HG02884 (cell line): ENCODE measurements around the gene SLC37A4.
"Not testable (repeated sequence)": the region's sequence is repeated elsewhere in the genome, so short reads cannot be mapped to it uniquely, and the experiment has no call there.

ENCODE experiments used
- ATAC-seq: cut with Tn5 transposase; IDR thresholded peaks from one replicate; pipeline ENCODE4 v1.9.1; 2021; ENCODE audit warnings: mild to moderate bottlenecking, moderate library complexity; ENCODE audit not compliant: unreplicated experiment

Gene SLC37A4

GRCh38 chr11:119042927-119043326 is 12.2 kb upstream of the SLC37A4 start:
- ATAC-seq = no peak

- no peak for ATAC-seq
Observed at GRCh38 chr11:119041821-119042514, 11.3 kb upstream of the SLC37A4 start.

- not testable (repeated sequence) for ATAC-seq
Observed at GRCh38 chr11:119039471-119039870, 8.8 kb upstream of the SLC37A4 start.

- no peak for ATAC-seq
Observed at GRCh38 chr11:119038884-119039283, 8.2 kb upstream of the SLC37A4 start.

- no peak for ATAC-seq
Observed at GRCh38 chr11:119034813-119035212, 4.1 kb upstream of the SLC37A4 start.

- not testable (repeated sequence) for ATAC-seq
Observed at GRCh38 chr11:119033421-119033820, 2.7 kb upstream of the SLC37A4 start.

DNA sequence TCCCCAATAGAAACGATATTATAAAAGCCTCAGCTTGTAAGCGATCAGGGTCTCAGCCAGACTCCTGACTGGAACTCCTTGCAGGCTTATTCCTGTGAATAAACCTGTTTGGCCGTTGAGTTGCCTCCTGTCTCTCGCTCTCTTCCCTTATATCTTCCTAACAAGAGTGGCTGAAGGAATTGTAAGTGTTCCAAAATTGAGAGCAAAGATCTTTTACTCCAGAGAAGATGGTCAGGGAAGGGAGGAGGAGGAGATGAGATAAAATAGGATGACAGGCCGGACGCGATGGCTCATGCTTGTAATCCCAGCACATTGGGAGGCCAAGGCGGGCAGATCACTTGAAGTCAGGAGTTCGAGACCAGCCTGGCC is 1.2 kb upstream of the SLC37A4 start:
- no peak for ATAC-seq

DNA sequence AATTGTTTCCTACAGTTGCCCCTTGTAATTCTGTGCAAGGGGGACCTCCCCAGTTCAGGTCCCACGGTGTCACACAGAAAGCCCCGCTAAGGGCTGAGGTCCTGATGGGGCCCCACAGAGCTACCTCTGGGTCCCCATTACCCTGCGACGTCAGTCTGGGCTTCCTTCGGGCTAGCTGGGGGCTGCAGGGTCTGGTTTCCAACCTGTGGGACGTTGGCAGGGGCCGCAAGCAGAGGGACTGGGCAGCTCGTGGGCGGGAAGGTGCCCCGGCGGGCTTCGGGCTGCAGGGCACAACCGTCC is 698 bp downstream of the SLC37A4 start:
- ATAC-seq = peak; percentile 13

GRCh38 chr11:119029340-119030028 is 1.2 kb downstream of the SLC37A4 start:
- peak; percentile 8 for ATAC-seq

- ATAC-seq = no peak
Observed at GRCh38 chr11:119029069-119029339, 1.7 kb downstream of the SLC37A4 start.

DNA sequence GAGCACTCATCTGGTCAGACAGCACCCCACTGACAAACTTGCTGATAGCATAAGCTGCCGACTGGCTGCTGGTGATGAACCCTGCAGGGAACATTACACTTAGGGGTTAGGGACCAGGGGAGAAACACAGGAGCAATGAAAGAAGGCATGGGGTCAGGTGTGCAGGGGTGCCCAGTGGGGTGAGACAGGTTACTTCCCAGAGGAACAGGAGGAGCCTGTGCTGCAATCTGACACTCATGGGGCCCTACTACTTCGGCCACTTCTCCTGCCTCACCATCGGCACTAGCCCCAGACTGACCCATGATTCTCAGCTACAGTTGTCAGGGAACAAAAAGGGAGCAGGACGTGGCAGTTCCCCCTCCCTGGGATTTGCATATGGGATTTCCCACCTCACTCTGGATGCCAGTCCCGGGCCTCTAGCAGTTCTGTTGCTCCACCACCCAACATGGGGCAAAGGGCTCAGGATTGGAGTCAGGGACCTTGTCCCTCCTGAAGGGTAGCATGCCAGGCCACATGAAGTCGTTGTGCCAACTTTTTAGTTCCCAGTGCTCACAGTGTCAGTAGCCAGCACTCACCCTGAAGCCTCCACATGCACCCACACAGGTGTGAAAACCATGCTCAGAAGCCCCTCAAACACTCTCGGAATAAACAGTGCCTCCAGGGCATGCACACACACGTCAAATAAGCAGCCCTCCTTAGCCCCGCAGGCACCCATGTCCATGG is 2.2 kb downstream of the SLC37A4 start:
- ATAC-seq = no peak

GRCh38 chr11:119027561-119028345 is 2.9 kb downstream of the SLC37A4 start:
- ATAC-seq = no peak

GRCh38 chr11:119026970-119027369 is 3.7 kb downstream of the SLC37A4 start:
- no peak for ATAC-seq

DNA sequence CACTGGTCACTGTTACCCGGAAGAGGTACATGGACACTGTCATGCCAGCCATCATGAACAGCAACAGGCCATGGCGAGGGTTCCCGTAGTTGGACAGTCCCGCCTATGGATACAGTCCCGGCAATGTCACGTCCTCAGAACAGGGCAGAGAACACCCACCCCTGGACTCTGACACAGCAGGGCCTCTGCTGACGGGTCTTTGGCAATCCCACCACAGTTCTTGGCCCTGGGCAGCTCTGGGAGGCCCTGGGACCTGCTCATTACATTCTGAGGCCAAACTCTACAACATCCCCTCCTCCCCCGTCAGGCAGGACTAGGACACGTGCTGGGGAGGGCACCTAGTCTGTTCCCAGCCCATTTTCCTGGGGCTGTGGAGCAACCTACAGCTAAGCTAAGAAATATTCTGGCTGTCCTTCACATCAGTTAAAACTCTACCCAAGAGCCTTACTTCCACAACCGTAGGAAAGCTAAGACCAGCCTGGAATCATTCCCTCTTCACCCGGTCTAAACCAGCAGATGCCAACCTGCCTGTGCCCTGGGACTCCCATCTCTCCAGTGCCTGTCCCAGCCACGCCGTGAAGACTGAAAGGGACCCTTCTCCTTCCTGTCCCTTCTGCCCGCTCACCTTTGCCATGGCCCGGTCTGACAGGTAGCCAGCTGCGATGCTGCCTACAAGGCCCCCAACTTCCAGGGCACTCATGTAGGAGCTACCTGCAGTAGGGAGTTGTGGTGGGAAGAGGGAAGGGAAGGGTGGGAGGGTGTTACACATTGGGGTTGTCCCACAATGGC is 4.5 kb downstream of the SLC37A4 start:
- no peak for ATAC-seq

DNA sequence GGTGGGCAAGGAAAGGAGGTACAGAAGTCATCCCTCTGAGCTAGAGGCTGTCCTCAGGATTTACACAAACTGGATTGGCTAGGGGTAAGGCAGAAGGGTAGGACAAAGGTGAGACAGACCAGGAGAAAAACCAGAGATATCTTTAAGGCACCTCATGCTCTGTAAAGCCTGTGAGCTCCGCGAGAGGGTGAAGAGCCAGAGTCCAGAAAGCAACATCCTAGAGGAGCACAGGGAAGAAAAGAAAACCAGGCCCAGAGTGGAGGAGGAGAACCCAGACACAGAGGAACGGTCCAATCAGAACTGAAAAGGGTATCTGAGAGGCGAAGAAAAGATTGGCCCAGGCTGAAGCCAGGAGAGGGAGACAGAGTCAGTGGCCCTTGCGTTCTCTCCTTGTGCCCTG is 5.1 kb downstream of the SLC37A4 start:
- ATAC-seq = no peak

GRCh38 chr11:119025099-119025473 is 5.6 kb downstream of the SLC37A4 start:
- ATAC-seq = no peak

DNA sequence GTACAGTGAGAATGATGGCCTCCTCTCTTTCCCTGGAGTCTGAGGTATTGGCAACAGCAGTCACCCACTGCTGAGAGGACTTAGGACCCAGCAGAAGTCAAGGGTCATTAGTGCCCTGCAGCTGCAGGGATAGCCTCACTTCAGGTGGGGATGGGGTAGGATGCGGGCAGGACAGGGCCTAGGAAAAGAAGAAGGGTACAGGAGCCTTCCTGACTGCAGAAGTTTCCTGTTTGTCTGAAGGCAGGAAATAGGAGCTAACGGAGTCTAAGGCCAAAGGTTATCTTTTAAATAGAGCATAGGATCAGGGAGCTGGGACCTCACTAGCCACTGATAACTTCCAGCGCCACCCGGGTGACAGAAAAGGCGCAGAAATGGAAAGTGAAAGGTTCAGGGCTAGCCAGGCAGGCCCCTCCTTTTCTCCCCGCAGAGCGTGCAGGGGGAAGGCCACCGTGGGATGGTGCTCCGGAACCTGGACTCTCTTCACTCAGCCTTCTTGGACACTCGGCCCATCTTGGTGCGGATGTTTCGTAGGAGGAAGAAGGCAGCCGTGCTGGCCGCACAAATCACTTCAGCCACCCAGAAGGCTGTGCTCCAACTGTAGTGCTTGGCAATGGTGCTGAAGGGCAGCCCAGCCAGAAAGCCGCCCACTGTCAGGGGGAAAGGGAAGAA is 6.1 kb downstream of the SLC37A4 start:
- ATAC-seq = no peak

- no peak for ATAC-seq
Observed at GRCh38 chr11:119023741-119024140, 6.9 kb downstream of the SLC37A4 start.

DNA sequence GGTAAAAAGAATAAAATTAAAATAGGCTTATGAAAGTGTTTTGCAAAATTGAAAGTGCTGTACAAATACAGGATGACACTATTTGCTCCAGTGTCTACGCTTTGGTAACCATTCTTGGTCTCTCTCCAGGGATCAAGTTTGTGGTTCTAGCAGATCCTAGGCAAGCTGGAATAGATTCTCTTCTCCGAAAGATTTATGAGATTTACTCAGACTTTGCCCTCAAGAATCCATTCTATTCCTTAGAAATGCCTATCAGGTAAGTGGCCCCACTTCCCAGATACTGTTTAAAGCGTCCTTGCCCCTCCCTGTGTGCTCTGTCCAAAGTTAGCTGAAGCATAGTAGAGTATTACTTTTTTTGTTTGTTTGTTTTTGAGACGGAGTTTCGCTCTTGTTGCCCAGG is 9.0 kb downstream of the SLC37A4 start:
- no peak for ATAC-seq

- no peak for ATAC-seq
Observed at GRCh38 chr11:119019996-119020395, 10.7 kb downstream of the SLC37A4 start.
